Stimulated activated naive CD4-positive, alpha-beta T cell (primary cell): Measurements from ENCODE around the gene TOR2A.

Experiments used
- DNase-seq, 6 experiments: peaks; one replicate each; lab custom pipeline; 2025; lab: John Stamatoyannopoulos, UW

Gene TOR2A

GRCh38 chr9:127742435-127743088, 7.5 kb upstream of the TOR2A start:
- no peak for DNase-seq

- no peak for DNase-seq
These were observed 6.8 kb upstream of the TOR2A start for GRCh38 chr9:127741831-127742434.

- no peak for DNase-seq
These were observed 4.7 kb upstream of the TOR2A start for GRCh38 chr9:127739614-127740330.

GRCh38 chr9:127738666-127739065, 3.6 kb upstream of the TOR2A start:
- DNase-seq, result no peak

- no peak for DNase-seq
These were observed 564 bp upstream of the TOR2A start for GRCh38 chr9:127735530-127736185.

- DNase-seq, result no peak
These were observed 797 bp downstream of the TOR2A start for GRCh38 chr9:127734247-127734746.

- no peak for DNase-seq
These were observed 1.5 kb downstream of the TOR2A start for GRCh38 chr9:127733614-127734013.

- DNase-seq, result no peak
These were observed 2.6 kb downstream of the TOR2A start for GRCh38 chr9:127732444-127732843.

- no peak for DNase-seq
These were observed 3.2 kb downstream of the TOR2A start for GRCh38 chr9:127731938-127732337.

- no peak for DNase-seq
These were observed 4.2 kb downstream of the TOR2A start for GRCh38 chr9:127730799-127731410.

- no peak for DNase-seq
These were observed 4.8 kb downstream of the TOR2A start for GRCh38 chr9:127730262-127730661.

GRCh38 chr9:127729522-127730256, 5.4 kb downstream of the TOR2A start:
- DNase-seq, result no peak

- DNase-seq, result no peak
These were observed 6.3 kb downstream of the TOR2A start for GRCh38 chr9:127728808-127729207.

- no peak for DNase-seq
These were observed 8.2 kb downstream of the TOR2A start for GRCh38 chr9:127726871-127727270.

GRCh38 chr9:127724012-127724411, 11.1 kb downstream of the TOR2A start:
- DNase-seq, result no peak

- no peak for DNase-seq
These were observed 11.7 kb downstream of the TOR2A start for GRCh38 chr9:127723444-127723843.

- DNase-seq, result no peak
These were observed 12.1 kb downstream of the TOR2A start for GRCh38 chr9:127723013-127723412.

- no peak for DNase-seq
These were observed 12.9 kb downstream of the TOR2A start for GRCh38 chr9:127722055-127722745.

GRCh38 chr9:127721391-127721821, 13.7 kb downstream of the TOR2A start:
- no peak for DNase-seq

- DNase-seq, result no peak
These were observed 14.2 kb downstream of the TOR2A start for GRCh38 chr9:127720865-127721227.
